Lung (tissue), 12 donors: ENCODE results near the gene DAO. TPM values are rescaled to one million over a fixed set of nuclear protein-coding genes. Genes with fewer than 3 reads are reported as not detected.

ENCODE experiments used
- ATAC-seq: fragments of 200-7000 bp; cut with Tn5 transposase; one replicate; pipeline ENCODE4 v1.9.1; 2020; ENCODE audit warnings: moderate number of reproducible peaks; ENCODE audit not compliant: insufficient read depth, low FRiP score
- DNase-seq, 3 donors: peaks; one replicate each; pipeline ENCODE4 v3.0.0-alpha.2; 2013 to 2017
- H3K27ac ChIP-seq, 2 donors: one replicate each; pipeline ENCODE4 v1.5.1; 2013; ENCODE audit warnings: mild to moderate bottlenecking in 2 of 2, moderate library complexity in 2 of 2, control low read depth in 1 of 2, inconsistent platforms in 1 of 2, low read depth in 1 of 2, low read length in 1 of 2
- H3K27me3 ChIP-seq, 3 donors: one replicate each; pipeline ENCODE4 v1.5.1; 2013; ENCODE audit warnings: low read length in 2 of 3; ENCODE audit not compliant: control insufficient read depth in 3 of 3, insufficient read depth in 3 of 3
- H3K36me3 ChIP-seq, 4 donors: one replicate each; pipeline ENCODE4 v1.5.1; 2013; ENCODE audit warnings: low read length in 4 of 4, mild to moderate bottlenecking in 1 of 4, moderate library complexity in 1 of 4; ENCODE audit not compliant: control insufficient read depth in 4 of 4, insufficient read depth in 4 of 4
- H3K4me1 ChIP-seq, 5 donors: one replicate each; pipeline ENCODE4 v1.5.1; 2013; ENCODE audit warnings: low read length in 5 of 5, mild to moderate bottlenecking in 2 of 5, moderate library complexity in 1 of 5; ENCODE audit not compliant: control insufficient read depth in 5 of 5, insufficient read depth in 5 of 5
- H3K4me3 ChIP-seq: one replicate; pipeline ENCODE4 v1.5.1; 2013; ENCODE audit warnings: mild to moderate bottlenecking, control low read depth, moderate library complexity
- H3K9ac ChIP-seq, 2 donors: one replicate each; pipeline ENCODE4 v1.5.1; 2013; ENCODE audit warnings: low read length in 2 of 2, control low read depth in 1 of 2; ENCODE audit not compliant: insufficient read depth in 1 of 2
- H3K9me3 ChIP-seq, 4 donors: one replicate each; pipeline ENCODE4 v1.5.1; 2013; ENCODE audit warnings: low read length in 3 of 4, mild to moderate bottlenecking in 1 of 4, moderate library complexity in 1 of 4; ENCODE audit not compliant: control insufficient read depth in 4 of 4, insufficient read depth in 3 of 4
- WGBS, 2 donors: extraction: QIAGEN DNeasy Blood & Tissue Kit; methylation state at CpG; one replicate each; pipeline ENCODE4 v1.1.7; 2013; 5-methylcytosine and 5-hydroxymethylcytosine counted together
- polyA plus RNA-seq, 2 donors: library from polyadenylated mRNA; stranded (reverse); fragments of 200-250 nt; gene quantifications; one replicate each; pipeline ENCODE4 v1.2.1, GENCODE V29; 2013
- total RNA-seq, 2 donors: library from RNA; depleted of rRNA in 1 of 2; stranded (reverse); fragments of >200 nt in 1 of 2; gene quantifications; one replicate each; pipeline ENCODE4 v1.2.1, GENCODE V29; 2014 to 2021
- TF ChIP-seq, protein P1 (sequence below): IDR thresholded peaks from 2 replicates; pipeline ENCODE4 v1.5.1; 2012; ENCODE audit warnings: mild to moderate bottlenecking; ENCODE audit errors: control extremely low read depth, extremely low read depth
- donor health status: control.
- donor health status: control.
- donor health status: Bipolar disorder and iron deficiency.
- donor health status: healthy.
- donor health status: DM: yes; HTN: yes; CAD: no.

The DAO gene
- total and polyA plus RNA-seq, 4 donors, result 0.08 TPM; not detected in 3

DNA sequence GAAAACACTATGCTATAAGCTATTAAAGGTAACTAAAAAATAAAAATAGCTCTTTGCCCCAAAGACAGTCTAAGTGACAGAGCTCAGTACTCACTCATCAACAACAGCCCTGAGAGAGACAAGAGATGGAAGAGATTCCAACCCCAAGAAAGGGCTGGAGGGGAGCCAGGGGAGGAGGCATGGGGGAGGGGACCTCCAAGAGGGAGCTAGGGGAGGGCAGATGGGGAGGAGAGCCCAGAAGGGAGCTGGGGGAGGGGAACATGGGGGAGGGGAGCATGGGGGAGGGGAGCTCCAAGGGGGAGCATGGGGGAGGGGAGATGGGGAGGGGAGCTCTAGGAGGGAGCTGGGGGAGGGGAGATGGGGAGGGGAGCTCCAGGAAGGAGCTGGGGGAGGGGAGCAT is 30.2 kb upstream of the DAO start:
- H3K4me3 ChIP-seq, result no peak overlapping the region
- TF ChIP-seq, protein P1, sequence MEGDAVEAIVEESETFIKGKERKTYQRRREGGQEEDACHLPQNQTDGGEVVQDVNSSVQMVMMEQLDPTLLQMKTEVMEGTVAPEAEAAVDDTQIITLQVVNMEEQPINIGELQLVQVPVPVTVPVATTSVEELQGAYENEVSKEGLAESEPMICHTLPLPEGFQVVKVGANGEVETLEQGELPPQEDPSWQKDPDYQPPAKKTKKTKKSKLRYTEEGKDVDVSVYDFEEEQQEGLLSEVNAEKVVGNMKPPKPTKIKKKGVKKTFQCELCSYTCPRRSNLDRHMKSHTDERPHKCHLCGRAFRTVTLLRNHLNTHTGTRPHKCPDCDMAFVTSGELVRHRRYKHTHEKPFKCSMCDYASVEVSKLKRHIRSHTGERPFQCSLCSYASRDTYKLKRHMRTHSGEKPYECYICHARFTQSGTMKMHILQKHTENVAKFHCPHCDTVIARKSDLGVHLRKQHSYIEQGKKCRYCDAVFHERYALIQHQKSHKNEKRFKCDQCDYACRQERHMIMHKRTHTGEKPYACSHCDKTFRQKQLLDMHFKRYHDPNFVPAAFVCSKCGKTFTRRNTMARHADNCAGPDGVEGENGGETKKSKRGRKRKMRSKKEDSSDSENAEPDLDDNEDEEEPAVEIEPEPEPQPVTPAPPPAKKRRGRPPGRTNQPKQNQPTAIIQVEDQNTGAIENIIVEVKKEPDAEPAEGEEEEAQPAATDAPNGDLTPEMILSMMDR, result no peak
- H3K36me3 ChIP-seq, result peaks cover 5 to 27% (median 20%) of the 10 kb centered on the region in 4 donors
- no peak overlapping the region for H3K9ac ChIP-seq
- H3K27ac ChIP-seq, result peak overlapping the region in 1 of 2 donors; percentile 22
- H3K4me1 ChIP-seq, result peaks cover 3 to 31% (median 27%) of the 10 kb centered on the region in 5 donors
- DNase-seq, result peak in 2 of 3 donors; percentile 22 to 51
- H3K27me3 ChIP-seq, result no peaks in the 10 kb centered on the region
- no peak for ATAC-seq
- H3K9me3 ChIP-seq, result no peaks in the 10 kb centered on the region

GRCh38 chr12:108850854-108851573 is 28.9 kb upstream of the DAO start:
- Histone ChIP-seq H3K9ac (peak overlapping the region in 1 of 2 donors; percentile 47), H3K4me1 (peaks cover 4 to 39% (median 26%) of the 10 kb centered on the region in 5 donors), H3K36me3 (peaks cover 5 to 23% (median 18%) of the 10 kb centered on the region in 4 donors), H3K4me3 (no peak overlapping the region), H3K27ac (peak overlapping the region; percentile 42 to 69), H3K9me3 (peaks cover 0 to 3% (median 0%) of the 10 kb centered on the region in 4 donors), H3K27me3 (no peaks in the 10 kb centered on the region)
- 22 to 45% methylated on average over 9 of the region's 9 CpGs for WGBS, 2 donors
- no peak for ATAC-seq
- TF ChIP-seq, protein P1, result no peak
- peak in 2 of 3 donors; percentile 55 to 59 for DNase-seq

DNA sequence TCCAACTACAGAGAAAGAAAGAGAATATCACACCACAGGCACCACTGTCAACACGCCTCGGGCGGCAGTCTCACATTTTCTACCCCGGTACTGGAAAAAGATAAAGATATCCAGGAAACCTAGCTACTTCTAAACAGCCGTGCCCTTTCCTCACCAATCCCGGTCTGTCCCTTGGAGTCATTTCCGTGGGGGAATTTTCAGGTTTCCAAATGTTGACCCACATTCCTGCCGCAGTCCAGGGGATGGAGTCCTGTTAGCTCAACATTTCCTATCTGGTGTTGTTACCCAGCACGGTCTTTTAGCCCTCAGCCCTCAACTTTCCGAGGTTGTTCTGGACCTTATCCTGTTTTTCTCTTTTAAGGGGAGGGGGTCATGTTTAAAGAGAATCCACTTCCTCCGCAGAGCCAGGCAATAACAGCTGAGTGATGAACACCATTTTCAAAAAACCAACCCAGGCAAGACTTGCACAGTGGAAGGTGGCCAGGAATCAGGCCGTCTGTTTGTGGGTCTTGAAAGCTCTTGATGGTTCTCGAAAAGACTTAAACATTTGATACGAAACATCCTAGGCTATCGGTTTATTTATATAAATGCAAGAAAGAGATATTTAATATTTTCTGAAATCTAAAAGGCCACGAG is 27.1 kb upstream of the DAO start:
- Histone ChIP-seq H3K27ac (peak overlapping the region; percentile 61 to 96), H3K9me3 (peaks cover 0 to 3% (median 0%) of the 10 kb centered on the region in 4 donors), H3K36me3 (peaks cover 5 to 12% (median 10%) of the 10 kb centered on the region in 4 donors), H3K9ac (peak overlapping the region in 1 of 2 donors; percentile 40), H3K4me3 (no peak overlapping the region), H3K27me3 (no peaks in the 10 kb centered on the region), H3K4me1 (peaks cover 4 to 47% (median 19%) of the 10 kb centered on the region in 5 donors)
- ATAC-seq (no peak), DNase-seq (peak in 2 of 3 donors; percentile 48 to 66)
- TF ChIP-seq, protein P1, result no peak
- 49 to 73% methylated on average over 16 of the region's 16 CpGs for WGBS, 2 donors
